ENCODE data around the gene CAMSAP1.

- TF ChIP-seq EP300 (IDR thresholded peaks at IDR 0.05; ENCODE audit: borderline replicate concordance in 1 of 2, control insufficient read depth in 1 of 2, low read depth in 2 of 2, low read length in 2 of 2) (no peak), BMI1 (IDR thresholded peaks at IDR 0.05; ENCODE audit: borderline replicate concordance) (no peak), ZSCAN29 (IDR thresholded peaks at IDR 0.05) (no peak), TAF1 (IDR thresholded peaks at IDR 0.05; ENCODE audit: borderline replicate concordance, low read depth, low read length) (no peak), REST (IDR thresholded peaks at IDR 0.05; ENCODE audit: low read depth, low read length) (no peak), CTCF (IDR thresholded peaks at IDR 0.05 in 2 of 3, conservative IDR thresholded peaks at IDR 0.05 in 1 of 3; ENCODE audit: control insufficient read depth in 2 of 3, extremely low read depth in 1 of 3, insufficient read depth in 1 of 3, low read depth in 3 of 3, low read length in 3 of 3) (no peak), PBX3 (IDR thresholded peaks at IDR 0.05; ENCODE audit: insufficient replicate concordance, low read depth, low read length) (no peak), ETV6 (conservative IDR thresholded peaks at IDR 0.05 in 1 of 2, IDR thresholded peaks at IDR 0.05 in 1 of 2; ENCODE audit: borderline replicate concordance in 1 of 2, low read depth in 1 of 2) (no peak)
These were observed 140.6 kb downstream of the CAMSAP1 start for GRCh38 chr9:135766707-135767106.
